Activated naive CD4-positive, alpha-beta T cell treated with anti-CD3 and anti-CD28 coated beads for 36 hours (primary cell): ENCODE results near the gene IGFALS. TPM values are rescaled to one million over a fixed set of nuclear protein-coding genes. Genes with fewer than 3 reads are reported as not detected.

Experiments used
- CTCF ChIA-PET: fragments of 350-600 bp; sonication (Branson Sonifier 250); formaldehyde crosslinking; loops from one replicate; lab custom pipeline; 2021; ENCODE audit warnings: antibody characterized with exemption; lab: Charles Lee
- DNase-seq: peaks from one replicate; pipeline ENCODE4 v3.0.0-alpha.2; 2020
- H3K27ac Mint-ChIP-seq: one replicate; pipeline ENCODE4 v1.8.0; 2021; ENCODE audit warnings: mild to moderate bottlenecking, mixed read lengths
- H3K27me3 Mint-ChIP-seq: one replicate; pipeline ENCODE4 v1.8.0; 2021; ENCODE audit warnings: low read depth, mixed read lengths
- H3K36me3 Mint-ChIP-seq: one replicate; pipeline ENCODE4 v1.8.0; 2021; ENCODE audit warnings: low read depth, mixed read lengths
- H3K4me1 Mint-ChIP-seq: one replicate; pipeline ENCODE4 v1.8.0; 2021; ENCODE audit warnings: low read depth, mixed read lengths
- H3K4me3 Mint-ChIP-seq: one replicate; pipeline ENCODE4 v1.8.0; 2021; ENCODE audit warnings: mild to moderate bottlenecking, moderate library complexity, mixed read lengths
- H3K9me3 Mint-ChIP-seq: one replicate; pipeline ENCODE4 v1.8.0; 2021; ENCODE audit warnings: mixed read lengths
- intact Hi-C: fragments of 100-400 bp; cut with micrococcal nuclease; formaldehyde crosslinking; loops from one replicate; pipeline ENCODE4 v1.15.1; 2023
- total RNA-seq, 2 experiments: library from RNA; stranded (reverse); gene quantifications; one replicate each; pipeline ENCODE4 v1.2.3, GENCODE V29; 2021

IGFALS gene
- total RNA-seq, 2 experiments from 2014 or later, result not detected

- DNase-seq, result no peak
- Mint-ChIP-seq H3K4me1 (no peaks in the 10 kb centered on the region), H3K9me3 (no peaks in the 10 kb centered on the region), H3K27ac (no peak overlapping the region), H3K4me3 (no peak overlapping the region), H3K36me3 (peaks cover 4% of the 10 kb centered on the region), H3K27me3 (no peaks in the 10 kb centered on the region)
- intact Hi-C loops, result no loop called here
- CTCF ChIA-PET, result no interaction called here
Observed at GRCh38 chr16:1762879-1763520, 30.5 kb downstream of the IGFALS start.

- no peak for DNase-seq
- H3K4me1 Mint-ChIP-seq, result peaks cover 3% of the 10 kb centered on the region
- no peaks in the 10 kb centered on the region for H3K27me3 Mint-ChIP-seq
- no peaks in the 10 kb centered on the region for H3K9me3 Mint-ChIP-seq
- intact Hi-C loops, result no loop called here
- peaks cover 3% of the 10 kb centered on the region for H3K36me3 Mint-ChIP-seq
- no peak overlapping the region for H3K4me3 Mint-ChIP-seq
- CTCF ChIA-PET, result no interaction called here
- H3K27ac Mint-ChIP-seq, result no peak overlapping the region
Observed at GRCh38 chr16:1762196-1762878, 31.2 kb downstream of the IGFALS start.

DNA sequence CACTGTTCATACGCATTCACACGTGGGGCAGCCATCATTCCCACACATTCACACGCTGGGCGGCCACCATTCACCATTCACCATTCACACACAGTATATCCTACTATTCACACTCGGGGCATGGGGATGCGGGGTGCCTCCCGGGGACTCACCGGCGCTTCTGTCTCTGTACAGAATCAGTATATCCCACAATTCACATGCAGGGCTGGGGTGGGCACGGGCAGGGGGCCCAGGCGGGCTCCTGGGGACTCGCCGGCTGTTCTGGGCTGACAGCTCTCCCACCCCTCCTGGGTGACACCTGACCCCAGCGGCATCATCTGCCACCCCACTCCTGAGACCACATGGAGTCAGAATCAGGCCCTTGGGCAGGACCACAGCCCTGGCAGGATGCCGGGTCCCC is 31.8 kb downstream of the IGFALS start:
- CTCF ChIA-PET, result no interaction called here
- Mint-ChIP-seq H3K4me1 (peaks cover 8% of the 10 kb centered on the region), H3K27me3 (no peaks in the 10 kb centered on the region), H3K27ac (no peak overlapping the region), H3K36me3 (peaks cover 3% of the 10 kb centered on the region), H3K4me3 (no peak overlapping the region), H3K9me3 (no peaks in the 10 kb centered on the region)
- DNase-seq, result no peak
- intact Hi-C loops, result no loop called here

GRCh38 chr16:1760911-1761310 is 32.6 kb downstream of the IGFALS start:
- Mint-ChIP-seq H3K4me1 (peaks cover 10% of the 10 kb centered on the region), H3K4me3 (no peak overlapping the region), H3K27me3 (no peaks in the 10 kb centered on the region), H3K27ac (no peak overlapping the region), H3K36me3 (peaks cover 3% of the 10 kb centered on the region), H3K9me3 (no peaks in the 10 kb centered on the region)
- intact Hi-C loops, result no loop called here
- CTCF ChIA-PET, result no interaction called here
- DNase-seq, result no peak

DNA sequence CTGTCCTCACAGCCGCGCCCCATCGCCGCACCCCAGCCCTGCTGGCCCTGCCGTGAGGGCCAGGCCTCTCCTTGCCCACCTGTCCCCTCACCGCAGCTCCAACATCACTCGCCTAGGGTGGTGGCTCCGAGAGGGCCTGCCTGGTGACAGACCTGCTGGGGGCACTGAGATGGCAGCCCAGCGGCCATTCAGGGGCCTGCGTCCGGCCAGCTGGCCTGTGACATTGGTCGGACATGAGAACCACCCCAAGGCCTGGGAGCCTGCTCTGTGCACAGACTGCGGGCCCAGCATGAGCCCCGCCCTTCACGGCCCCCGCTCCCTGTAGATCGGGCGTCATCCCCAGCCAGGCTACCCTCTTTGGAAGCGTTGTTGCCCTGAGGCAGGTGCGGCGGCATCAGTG is 34.0 kb downstream of the IGFALS start:
- CTCF ChIA-PET, result no interaction called here
- Mint-ChIP-seq H3K4me1 (peaks cover 10% of the 10 kb centered on the region), H3K27me3 (no peaks in the 10 kb centered on the region), H3K27ac (no peak overlapping the region), H3K4me3 (no peak overlapping the region), H3K9me3 (no peaks in the 10 kb centered on the region), H3K36me3 (peaks cover 3% of the 10 kb centered on the region)
- intact Hi-C loops, result no loop called here
- DNase-seq, result no peak

GRCh38 chr16:1758923-1759322 is 34.6 kb downstream of the IGFALS start:
- H3K36me3 Mint-ChIP-seq, result peaks cover 3% of the 10 kb centered on the region
- no peaks in the 10 kb centered on the region for H3K9me3 Mint-ChIP-seq
- no peaks in the 10 kb centered on the region for H3K27me3 Mint-ChIP-seq
- no peak overlapping the region for H3K4me3 Mint-ChIP-seq
- CTCF ChIA-PET, result no interaction called here
- peaks cover 10% of the 10 kb centered on the region for H3K4me1 Mint-ChIP-seq
- no peak overlapping the region for H3K27ac Mint-ChIP-seq
- intact Hi-C loops, result no loop called here
- no peak for DNase-seq

- peaks cover 10% of the 10 kb centered on the region for H3K4me1 Mint-ChIP-seq
- no peak overlapping the region for H3K27ac Mint-ChIP-seq
- intact Hi-C loops, result no loop called here
- no peak for DNase-seq
- H3K9me3 Mint-ChIP-seq, result no peaks in the 10 kb centered on the region
- H3K36me3 Mint-ChIP-seq, result peaks cover 3% of the 10 kb centered on the region
- no peaks in the 10 kb centered on the region for H3K27me3 Mint-ChIP-seq
- no peak overlapping the region for H3K4me3 Mint-ChIP-seq
- CTCF ChIA-PET, result no interaction called here
Observed at GRCh38 chr16:1757714-1758461, 35.6 kb downstream of the IGFALS start.

GRCh38 chr16:1754204-1754603 is 39.3 kb downstream of the IGFALS start:
- Mint-ChIP-seq H3K36me3 (peaks cover 2% of the 10 kb centered on the region), H3K27ac (no peak overlapping the region), H3K4me1 (peaks cover 10% of the 10 kb centered on the region), H3K4me3 (no peak overlapping the region), H3K9me3 (no peaks in the 10 kb centered on the region), H3K27me3 (no peaks in the 10 kb centered on the region)
- DNase-seq, result no peak
- intact Hi-C loops, result no loop called here
- CTCF ChIA-PET, result no interaction called here

DNA sequence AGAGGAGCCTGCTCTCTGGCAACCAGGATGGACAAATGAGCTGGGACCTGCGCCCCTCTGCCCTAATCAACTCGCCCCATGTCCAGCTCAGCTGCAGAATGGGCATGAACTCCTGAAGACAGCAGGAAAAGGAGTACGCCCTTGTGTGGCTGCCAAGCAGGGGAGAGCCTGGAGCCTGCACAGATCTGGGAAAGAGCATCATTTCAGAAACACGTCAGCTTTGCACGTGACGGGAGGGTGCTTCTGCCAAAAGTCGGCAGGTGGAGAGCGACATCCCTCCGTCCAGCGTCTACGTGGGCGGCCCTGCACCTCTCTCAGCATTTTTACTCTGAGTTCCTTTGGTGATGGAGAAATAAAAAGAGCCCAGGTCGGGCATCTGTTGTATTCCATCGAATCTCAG is 40.7 kb downstream of the IGFALS start:
- Mint-ChIP-seq H3K27ac (no peak overlapping the region), H3K9me3 (no peaks in the 10 kb centered on the region), H3K4me1 (peaks cover 10% of the 10 kb centered on the region), H3K27me3 (no peaks in the 10 kb centered on the region), H3K36me3 (peaks cover 2% of the 10 kb centered on the region), H3K4me3 (no peak overlapping the region)
- no peak for DNase-seq
- CTCF ChIA-PET, result interaction anchor here (0.6 kb wide), 1 partner anchor 22 kb away, joined by 3 read pairs; no protein-coding TSS in a partner anchor
- intact Hi-C loops, result no loop called here

GRCh38 chr16:1751946-1752345 is 41.6 kb downstream of the IGFALS start:
- CTCF ChIA-PET, result no interaction called here
- Mint-ChIP-seq H3K27me3 (no peaks in the 10 kb centered on the region), H3K4me1 (peaks cover 3% of the 10 kb centered on the region), H3K9me3 (no peaks in the 10 kb centered on the region), H3K36me3 (peaks cover 2% of the 10 kb centered on the region), H3K4me3 (no peak overlapping the region), H3K27ac (no peak overlapping the region)
- intact Hi-C loops, result no loop called here
- DNase-seq, result no peak

DNA sequence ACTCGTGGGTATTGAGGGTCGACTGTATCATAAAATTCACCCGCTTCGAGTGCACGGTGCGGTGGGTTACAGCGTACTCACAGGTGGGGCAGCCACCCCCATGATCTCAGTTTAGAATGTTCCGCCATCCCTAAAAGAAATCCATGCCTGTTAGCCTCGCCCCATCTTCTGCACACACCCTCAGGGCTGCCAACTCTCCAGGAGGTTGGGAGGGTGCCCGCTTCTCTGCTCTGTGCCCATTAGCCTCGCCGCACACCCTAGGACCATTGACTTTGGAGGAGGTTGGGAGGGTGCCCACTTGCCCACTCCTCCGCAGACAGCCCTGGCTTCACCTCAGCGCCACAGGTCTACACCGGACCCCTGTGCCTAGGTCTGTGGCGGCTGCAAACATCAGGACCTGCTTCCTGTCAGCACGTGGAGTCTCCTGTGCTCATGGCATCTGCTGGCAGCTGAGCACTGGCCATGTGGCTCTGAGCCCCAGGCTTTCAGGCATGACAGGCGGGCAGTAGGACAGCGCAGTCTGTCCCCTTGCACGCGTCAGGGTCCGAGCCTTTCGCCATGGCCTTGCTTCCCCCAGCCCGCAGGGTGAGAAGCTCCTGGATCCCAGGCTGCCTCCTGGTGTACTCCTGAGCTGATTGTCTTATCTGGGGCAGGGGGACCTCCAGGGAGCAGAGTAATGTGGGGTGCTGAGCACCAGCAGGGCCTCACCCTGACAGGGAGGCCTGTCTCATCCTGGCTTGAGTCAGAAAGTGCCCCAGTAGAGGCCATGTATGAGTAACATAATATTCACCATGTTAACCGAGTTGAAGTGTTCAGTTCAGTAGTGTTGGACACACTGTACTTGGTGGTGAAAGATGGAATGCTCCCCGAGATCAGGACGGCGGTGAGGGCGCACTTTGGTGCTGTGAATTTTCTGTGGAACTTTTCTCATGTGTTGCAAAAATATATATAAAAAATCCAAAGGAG is 44.1 kb downstream of the IGFALS start:
- H3K4me1 Mint-ChIP-seq, result no peaks in the 10 kb centered on the region
- peaks cover 4% of the 10 kb centered on the region for H3K36me3 Mint-ChIP-seq
- intact Hi-C loops, result no loop called here
- no peaks in the 10 kb centered on the region for H3K27me3 Mint-ChIP-seq
- H3K9me3 Mint-ChIP-seq, result no peaks in the 10 kb centered on the region
- H3K4me3 Mint-ChIP-seq, result no peak overlapping the region
- H3K27ac Mint-ChIP-seq, result no peak overlapping the region
- DNase-seq, result no peak
- CTCF ChIA-PET, result interaction anchor here (0.8 kb wide), 1 partner anchor 25 kb away, joined by 3 read pairs; no protein-coding TSS in a partner anchor

DNA sequence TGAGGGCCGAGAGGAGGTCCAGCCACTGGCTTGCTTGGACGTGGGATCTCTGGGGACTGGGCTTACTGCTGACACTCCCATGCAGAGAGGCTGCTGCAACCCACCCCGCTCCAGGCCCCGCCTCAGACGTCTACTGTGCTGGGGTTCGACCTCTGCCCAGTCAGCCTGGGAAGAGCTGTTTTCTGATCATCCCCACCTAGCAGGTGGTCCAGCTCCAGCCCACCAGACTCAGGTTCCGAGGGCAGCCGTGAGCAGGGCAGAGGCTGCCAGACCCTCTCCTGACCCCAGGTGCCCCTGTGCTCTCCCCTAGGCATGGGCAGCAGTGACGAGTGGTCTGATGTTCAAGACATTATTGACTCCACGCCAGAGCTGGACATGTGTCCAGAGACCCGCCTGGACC is 45.6 kb downstream of the IGFALS start:
- H3K4me1 Mint-ChIP-seq, result no peaks in the 10 kb centered on the region
- H3K4me3 Mint-ChIP-seq, result no peak overlapping the region
- H3K27me3 Mint-ChIP-seq, result no peaks in the 10 kb centered on the region
- DNase-seq, result no peak
- intact Hi-C loops, result no loop called here
- H3K27ac Mint-ChIP-seq, result no peak overlapping the region
- CTCF ChIA-PET, result no interaction called here
- no peaks in the 10 kb centered on the region for H3K9me3 Mint-ChIP-seq
- peaks cover 4% of the 10 kb centered on the region for H3K36me3 Mint-ChIP-seq
